Thyroid gland (tissue), 4 donors: ENCODE results near the gene CILP.

Experiments used
- CTCF ChIP-seq, 6 experiments: fragments of 200-600 bp in 3 of 6; fragments of 450-650 bp in 3 of 6; sonication (generic) in 3 of 6; IDR thresholded peaks; one replicate each; pipeline ENCODE4 v1.5.1; 2016 to 2019; ENCODE audit warnings: antibody characterized with exemption in 6 of 6, mild to moderate bottlenecking in 2 of 6, inconsistent platforms in 1 of 6, moderate library complexity in 1 of 6
- POLR2A ChIP-seq, 2 donors: fragments of 450-650 bp; IDR thresholded peaks; one replicate each; pipeline ENCODE4 v1.6.1; 2017; ENCODE audit warnings: antibody characterized with exemption in 2 of 2, mild to moderate bottlenecking in 2 of 2, moderate library complexity in 1 of 2

- TF ChIP-seq CTCF (IDR thresholded peaks at IDR 0.05), result no peak
- TF ChIP-seq POLR2A (IDR thresholded peaks at IDR 0.05), result no peak
Measured at GRCh38 chr15:65195548-65195923, 15.7 kb downstream of the CILP start.
